Measurements from ENCODE around the gene CAMLG.

- no peak for TF ChIP-seq CTCF (IDR thresholded peaks at IDR 0.05)
- TF ChIP-seq EP300 (IDR thresholded peaks at IDR 0.05) = no peak
- no peak for TF ChIP-seq POLR2A (IDR thresholded peaks at IDR 0.05)
These were observed 3.1 kb upstream of the CAMLG start for GRCh38 chr5:134735243-134735642.

All from upper lobe of left lung (tissue), 4 donors.